Right kidney (tissue), 9 donors: ENCODE results near the gene PCDHA9.
"Not testable (repeated sequence)": the region's sequence is repeated elsewhere in the genome, so short reads cannot be mapped to it uniquely, and the experiment has no call there.

Source experiments
- DNase-seq: peaks from one replicate; pipeline ENCODE4 v3.0.0-alpha.2; 2016
- long read RNA-seq, 8 donors: transcript quantifications; one replicate each; lab custom pipeline, GENCODE V29; 2026

Gene PCDHA9
- long read RNA-seq, donor 1 = 0 reads
- long read RNA-seq, donor 2 = 0 reads
- long read RNA-seq, donor 3 = 0 reads
- long read RNA-seq, donor 4 = 0 reads
- long read RNA-seq, donor 5 = 0 reads
- long read RNA-seq, donor 6 = 0 reads
- long read RNA-seq, donor 7 = 0 reads
- long read RNA-seq, donor 8 = 0 reads

- DNase-seq = not testable (repeated sequence)
These were observed at the start of gene PCDHA9 for GRCh38 chr5:140848139-140849102. TSS of gene PCDHA9 (plus strand) at chr5:140848382. CDS start at chr5:140848496, 114 bp downstream.

DNA sequence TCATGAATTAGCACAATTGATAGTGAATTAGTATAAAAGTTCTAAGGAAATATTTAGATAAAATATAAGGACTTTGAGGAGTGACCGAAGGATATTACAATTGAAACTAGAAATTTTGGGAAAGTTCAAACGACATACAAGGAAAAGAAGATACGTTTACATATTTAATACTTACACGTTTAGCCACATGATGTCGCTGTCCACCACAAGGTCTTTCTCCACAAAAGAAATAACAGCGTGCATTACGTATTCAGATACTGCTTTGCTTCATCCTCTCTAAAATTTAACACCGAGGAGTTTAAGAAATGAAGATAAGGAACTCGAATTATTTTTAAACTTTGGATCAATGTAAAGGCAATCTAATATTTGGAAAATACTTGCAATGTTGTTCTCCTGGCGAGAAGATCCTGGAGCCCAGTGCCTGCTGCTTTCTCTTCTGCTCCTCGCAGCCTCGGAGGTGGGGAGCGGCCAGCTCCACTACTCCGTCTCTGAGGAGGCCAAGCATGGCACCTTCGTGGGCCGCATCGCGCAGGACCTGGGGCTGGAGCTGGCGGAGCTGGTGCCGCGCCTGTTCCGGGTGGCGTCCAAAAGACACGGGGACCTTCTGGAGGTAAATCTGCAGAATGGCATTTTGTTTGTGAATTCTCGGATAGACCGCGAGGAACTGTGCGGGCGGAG is 47.2 kb upstream of the PCDHA9 start, which contains the start of gene PCDHA3:
PCDHA3 (plus strand) TSS at position 242 of the 678 bp plus-strand sequence.
- DNase-seq = no peak

DNA sequence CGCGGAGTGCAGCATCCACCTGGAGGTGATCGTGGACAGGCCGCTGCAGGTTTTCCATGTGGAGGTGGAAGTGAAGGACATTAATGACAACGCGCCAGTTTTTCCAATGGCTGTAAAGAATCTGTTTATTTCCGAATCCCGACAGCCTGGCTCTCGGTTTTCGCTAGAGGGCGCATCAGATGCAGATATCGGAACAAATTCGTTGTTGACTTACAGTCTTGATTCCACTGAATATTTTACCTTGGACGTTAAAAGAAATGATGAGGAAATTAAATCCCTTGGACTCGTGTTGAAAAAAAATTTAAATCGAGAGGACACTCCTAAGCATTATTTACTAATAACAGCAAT is 46.7 kb upstream of the PCDHA9 start:
- DNase-seq = no peak

GRCh38 chr5:140802381-140802780 is 45.8 kb upstream of the PCDHA9 start:
- not testable (repeated sequence) for DNase-seq

DNA sequence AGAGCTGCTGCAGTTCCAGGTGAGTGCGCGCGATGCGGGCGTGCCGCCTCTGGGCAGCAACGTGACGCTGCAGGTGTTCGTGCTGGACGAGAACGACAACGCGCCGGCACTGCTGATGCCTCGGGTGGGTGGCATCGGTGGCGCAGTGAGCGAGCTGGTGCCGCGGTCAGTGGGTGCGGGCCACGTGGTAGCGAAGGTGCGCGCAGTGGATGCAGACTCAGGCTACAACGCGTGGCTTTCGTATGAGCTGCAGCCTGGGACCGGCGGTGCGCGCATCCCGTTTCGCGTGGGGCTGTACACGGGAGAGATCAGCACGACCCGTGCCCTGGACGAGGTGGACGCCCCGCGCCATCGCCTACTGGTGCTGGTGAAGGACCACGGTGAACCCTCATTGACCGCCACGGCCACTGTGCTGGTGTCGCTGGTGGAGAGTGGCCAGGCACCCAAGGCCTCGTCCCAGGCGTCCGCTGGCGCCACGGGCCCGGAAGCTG is 45.4 kb upstream of the PCDHA9 start:
- DNase-seq = no peak

DNA sequence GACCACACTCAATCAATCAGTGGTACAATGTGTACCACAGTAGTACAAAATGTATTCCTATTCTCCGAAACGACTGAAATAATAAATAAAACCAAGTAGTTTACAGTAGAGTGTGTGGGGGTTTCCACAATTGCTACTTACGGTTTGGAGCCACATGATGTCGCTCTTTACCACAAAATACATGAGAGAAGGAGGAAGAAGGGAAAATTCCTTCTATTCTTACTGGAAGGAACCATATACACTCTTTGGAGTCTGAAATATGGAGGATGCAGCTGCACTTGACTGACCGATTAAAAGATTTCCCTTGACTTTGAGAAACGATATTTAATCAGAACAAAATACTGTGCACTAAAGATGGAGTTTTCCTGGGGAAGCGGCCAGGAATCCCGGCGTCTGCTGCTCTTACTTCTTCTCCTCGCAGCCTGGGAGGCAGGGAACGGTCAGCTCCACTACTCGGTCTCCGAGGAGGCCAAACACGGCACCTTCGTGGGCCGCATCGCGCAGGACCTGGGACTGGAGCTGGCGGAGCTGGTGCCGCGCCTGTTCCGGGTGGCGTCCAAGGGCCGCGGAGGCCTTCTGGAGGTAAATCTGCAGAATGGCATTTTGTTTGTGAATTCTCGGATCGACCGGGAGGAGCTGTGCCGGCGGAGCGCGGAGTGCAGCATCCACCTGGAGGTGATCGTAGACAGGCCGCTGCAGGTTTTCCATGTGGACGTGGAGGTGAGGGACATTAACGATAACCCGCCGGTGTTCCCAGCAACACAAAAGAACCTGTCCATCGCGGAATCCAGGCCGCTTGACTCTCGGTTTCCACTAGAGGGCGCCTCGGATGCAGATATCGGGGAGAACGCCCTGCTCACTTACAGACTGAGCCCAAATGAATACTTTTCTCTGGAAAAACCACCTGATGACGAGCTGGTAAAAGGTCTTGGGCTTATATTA is 41.1 kb upstream of the PCDHA9 start, which contains the start of gene PCDHA4:
PCDHA4 (plus strand) TSS at position 235 of the 942 bp plus-strand sequence.
- DNase-seq = no peak

- DNase-seq = not testable (repeated sequence)
These were observed 39.8 kb upstream of the PCDHA9 start for GRCh38 chr5:140808241-140808888.

- DNase-seq = no peak
These were observed 39.3 kb upstream of the PCDHA9 start for GRCh38 chr5:140808889-140809291.

DNA sequence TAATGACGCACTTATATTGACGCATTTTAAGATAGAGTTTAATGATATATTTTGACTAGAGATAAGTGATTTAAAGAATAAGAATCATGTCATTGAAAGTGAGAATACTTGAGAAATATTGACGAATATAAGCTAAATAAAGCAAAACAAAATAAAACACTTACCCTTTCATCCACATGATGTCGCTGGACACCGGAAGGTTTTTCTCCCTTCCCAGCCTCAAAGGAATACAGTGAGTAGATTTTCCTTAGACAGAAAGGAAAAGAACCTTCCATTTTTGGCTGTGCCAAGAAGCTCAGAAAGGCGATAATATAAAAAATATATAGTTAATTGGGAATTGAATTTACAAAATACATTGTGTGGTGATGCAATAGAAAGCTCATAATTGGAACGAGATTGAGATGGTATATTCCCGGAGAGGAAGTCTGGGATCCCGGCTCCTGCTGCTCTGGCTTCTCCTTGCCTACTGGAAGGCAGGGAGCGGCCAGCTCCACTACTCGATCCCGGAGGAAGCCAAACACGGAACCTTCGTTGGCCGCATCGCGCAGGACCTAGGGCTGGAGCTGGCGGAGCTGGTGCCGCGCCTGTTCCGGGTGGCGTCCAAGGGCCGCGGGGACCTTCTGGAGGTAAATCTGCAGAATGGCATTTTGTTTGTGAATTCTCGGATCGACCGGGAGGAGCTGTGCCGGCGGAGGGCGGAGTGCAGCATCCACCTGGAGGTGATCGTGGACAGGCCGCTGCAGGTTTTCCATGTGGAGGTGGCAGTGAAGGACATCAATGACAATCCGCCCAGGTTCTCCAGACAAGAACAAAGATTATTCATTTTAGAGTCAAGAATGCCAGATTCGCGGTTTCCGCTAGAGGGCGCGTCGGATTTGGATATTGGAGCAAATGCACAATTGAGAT is 26.6 kb upstream of the PCDHA9 start, which contains the start of gene PCDHA5:
PCDHA5 (plus strand) TSS at position 239 of the 906 bp plus-strand sequence.
- DNase-seq = no peak

GRCh38 chr5:140822281-140822629 is 25.9 kb upstream of the PCDHA9 start:
- no peak for DNase-seq

- DNase-seq = not testable (repeated sequence)
These were observed 25.2 kb upstream of the PCDHA9 start for GRCh38 chr5:140822969-140823368.

DNA sequence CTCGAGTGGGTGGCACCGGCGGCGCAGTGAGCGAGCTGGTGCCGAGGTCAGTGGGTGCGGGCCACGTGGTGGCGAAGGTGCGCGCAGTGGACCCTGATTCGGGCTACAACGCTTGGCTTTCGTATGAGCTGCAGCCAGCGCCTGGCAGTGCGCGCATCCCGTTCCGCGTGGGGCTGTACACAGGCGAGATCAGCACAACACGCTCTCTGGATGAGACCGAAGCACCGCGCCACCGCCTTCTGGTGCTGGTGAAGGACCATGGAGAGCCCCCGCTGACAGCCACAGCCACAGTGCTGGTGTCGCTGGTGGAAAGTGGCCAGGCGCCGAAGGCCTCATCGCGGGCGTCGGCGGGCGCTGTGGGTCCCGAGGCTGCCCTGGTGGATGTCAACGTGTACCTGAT is 24.7 kb upstream of the PCDHA9 start:
- DNase-seq = no peak

- no peak for DNase-seq
These were observed 20.3 kb upstream of the PCDHA9 start, which contains the start of gene PCDHA6 for GRCh38 chr5:140827704-140828361. TSS of gene PCDHA6 (plus strand) at chr5:140827960. CDS start at chr5:140828092, 132 bp downstream.

DNA sequence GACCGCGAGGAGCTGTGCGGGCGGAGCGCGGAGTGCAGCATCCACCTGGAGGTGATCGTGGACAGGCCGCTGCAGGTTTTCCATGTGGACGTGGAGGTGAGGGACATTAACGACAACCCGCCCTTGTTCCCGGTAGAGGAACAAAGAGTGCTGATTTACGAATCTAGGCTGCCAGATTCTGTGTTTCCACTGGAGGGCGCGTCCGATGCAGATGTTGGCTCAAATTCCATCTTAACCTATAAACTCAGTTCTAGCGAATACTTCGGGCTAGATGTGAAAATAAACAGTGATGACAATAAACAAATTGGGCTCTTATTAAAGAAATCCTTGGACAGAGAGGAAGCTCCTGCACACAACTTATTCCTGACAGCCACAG is 19.8 kb upstream of the PCDHA9 start:
- no peak for DNase-seq

GRCh38 chr5:140829511-140830501 is 18.4 kb upstream of the PCDHA9 start:
- DNase-seq = not testable (repeated sequence)

GRCh38 chr5:140833993-140834392 is 14.2 kb upstream of the PCDHA9 start, which contains the start of gene PCDHA7:
TSS of gene PCDHA7 (plus strand) at chr5:140834269. CDS start at chr5:140834384, 115 bp downstream.
- no peak for DNase-seq

DNA sequence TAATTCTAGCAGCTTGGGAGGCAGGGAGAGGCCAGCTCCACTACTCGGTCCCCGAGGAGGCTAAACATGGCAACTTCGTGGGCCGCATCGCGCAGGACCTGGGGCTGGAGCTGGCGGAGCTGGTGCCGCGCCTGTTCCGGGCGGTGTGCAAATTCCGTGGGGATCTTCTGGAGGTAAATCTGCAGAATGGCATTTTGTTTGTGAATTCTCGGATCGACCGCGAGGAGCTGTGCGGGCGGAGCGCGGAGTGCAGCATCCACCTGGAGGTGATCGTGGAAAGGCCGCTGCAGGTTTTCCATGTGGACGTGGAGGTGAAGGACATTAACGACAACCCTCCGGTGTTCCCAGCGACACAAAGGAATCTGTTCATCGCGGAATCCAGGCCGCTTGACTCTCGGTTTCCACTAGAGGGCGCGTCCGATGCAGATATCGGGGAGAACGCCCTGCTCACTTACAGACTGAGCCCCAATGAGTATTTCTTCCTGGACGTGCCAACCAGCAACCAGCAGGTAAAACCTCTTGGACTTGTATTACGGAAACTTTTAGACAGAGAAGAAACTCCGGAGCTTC is 13.7 kb upstream of the PCDHA9 start:
- DNase-seq = not testable (repeated sequence)
